Neural crest cell (in vitro differentiated cells): ENCODE results near the gene ENDOV. TPM values are rescaled to one million over a fixed set of nuclear protein-coding genes. Genes with fewer than 3 reads are reported as not detected.

ENCODE experiments used
- DNase-seq: peaks from one replicate; pipeline ENCODE4 v3.0.0; 2021; ENCODE audit warnings: low read depth, mixed read lengths, low spot score
- H3K27ac Mint-ChIP-seq: one replicate; pipeline ENCODE4 v1.8.0; 2021; ENCODE audit warnings: mild to moderate bottlenecking, mixed read lengths; ENCODE audit not compliant: unreplicated experiment
- H3K27me3 Mint-ChIP-seq: 2 replicates; pipeline ENCODE4 v1.8.0; 2021; ENCODE audit warnings: low read depth, mild to moderate bottlenecking, mixed read lengths
- H3K36me3 Mint-ChIP-seq: 2 replicates; pipeline ENCODE4 v1.8.0; 2021; ENCODE audit warnings: low read depth, mild to moderate bottlenecking, mixed read lengths
- H3K4me1 Mint-ChIP-seq: 2 replicates; pipeline ENCODE4 v1.8.0; 2021; ENCODE audit warnings: mixed read lengths
- H3K4me3 Mint-ChIP-seq: one replicate; pipeline ENCODE4 v1.8.0; 2021; ENCODE audit warnings: mild to moderate bottlenecking, mixed read lengths
- H3K9me3 Mint-ChIP-seq: 2 replicates; pipeline ENCODE4 v1.8.0; 2021; ENCODE audit warnings: mixed read lengths
- CTCF ChIP-seq: fragments of 200-600 bp; sonication (generic); conservative IDR thresholded peaks from 2 replicates; pipeline ENCODE4 v1.5.0; 2021; ENCODE audit warnings: antibody characterized with exemption, mild to moderate bottlenecking
- total RNA-seq: library from RNA; stranded (reverse); gene quantifications from 2 replicates; pipeline ENCODE4 v1.2.1, GENCODE V29; 2021

The ENDOV gene
- total RNA-seq, 1 donor from 2014 or later = 38.0 TPM

GRCh38 chr17:80469667-80470066, 54.7 kb downstream of the ENDOV start:
- H3K27ac Mint-ChIP-seq = no peak overlapping the region
- no peaks in the 10 kb centered on the region for H3K9me3 Mint-ChIP-seq
- H3K36me3 Mint-ChIP-seq = no peaks in the 10 kb centered on the region
- peaks cover 87% of the 10 kb centered on the region for H3K27me3 Mint-ChIP-seq
- TF ChIP-seq CTCF = no peak
- peaks cover 2% of the 10 kb centered on the region for H3K4me1 Mint-ChIP-seq
- no peak overlapping the region for H3K4me3 Mint-ChIP-seq
- no peak for DNase-seq

- no peak for DNase-seq
- Mint-ChIP-seq H3K4me1 (peaks cover 9% of the 10 kb centered on the region), H3K36me3 (no peaks in the 10 kb centered on the region), H3K9me3 (no peaks in the 10 kb centered on the region), H3K27me3 (peaks cover 90% of the 10 kb centered on the region), H3K4me3 (no peak overlapping the region), H3K27ac (no peak overlapping the region)
- TF ChIP-seq CTCF = no peak
These were observed 55.6 kb downstream of the ENDOV start for GRCh38 chr17:80470603-80471002.

- no peak for DNase-seq
- Mint-ChIP-seq H3K27ac (no peak overlapping the region), H3K4me3 (no peak overlapping the region), H3K27me3 (peaks cover 88% of the 10 kb centered on the region), H3K4me1 (peaks cover 9% of the 10 kb centered on the region), H3K9me3 (no peaks in the 10 kb centered on the region), H3K36me3 (no peaks in the 10 kb centered on the region)
- TF ChIP-seq CTCF = no peak
These were observed 57.0 kb downstream of the ENDOV start for GRCh38 chr17:80471922-80472321.

GRCh38 chr17:80472996-80473395, 58.0 kb downstream of the ENDOV start:
- TF ChIP-seq CTCF = no peak
- peaks cover 9% of the 10 kb centered on the region for H3K4me1 Mint-ChIP-seq

GRCh38 chr17:80473701-80474100, 58.7 kb downstream of the ENDOV start:
- no peaks in the 10 kb centered on the region for H3K36me3 Mint-ChIP-seq
- no peak overlapping the region for H3K4me3 Mint-ChIP-seq
- no peak for DNase-seq
- no peak for TF ChIP-seq CTCF
- H3K9me3 Mint-ChIP-seq = no peaks in the 10 kb centered on the region
- H3K27ac Mint-ChIP-seq = no peak overlapping the region
- H3K27me3 Mint-ChIP-seq = peaks cover 74% of the 10 kb centered on the region
- H3K4me1 Mint-ChIP-seq = peaks cover 9% of the 10 kb centered on the region

More at GRCh38 chr17:80472996-80473395, 58.0 kb downstream of the ENDOV start:
- Mint-ChIP-seq H3K27me3 (peaks cover 78% of the 10 kb centered on the region), H3K9me3 (no peaks in the 10 kb centered on the region), H3K27ac (no peak overlapping the region), H3K36me3 (no peaks in the 10 kb centered on the region), H3K4me3 (no peak overlapping the region)
- DNase-seq = no peak
